Uterus (tissue), 4 donors: ENCODE results near the gene SLC4A4. TPM values are rescaled to one million over a fixed set of nuclear protein-coding genes. Genes with fewer than 3 reads are reported as not detected.

Experiments
- DNase-seq, 2 donors: peaks; one replicate each; pipeline ENCODE4 v3.0.0-alpha.2; 2019 to 2020
- H3K27ac ChIP-seq, 2 donors: fragments of 200-600 bp; sonication (generic); 1 replicate in 1 of 2; 2 replicates in 1 of 2; pipeline ENCODE4 v1.5.1; 2016 to 2018
- H3K27me3 ChIP-seq, 2 donors: fragments of 200-600 bp; sonication (generic); one replicate each; pipeline ENCODE4 v1.5.1; 2018 to 2019; ENCODE audit warnings: control low read depth in 1 of 2
- H3K36me3 ChIP-seq, 2 donors: fragments of 200-600 bp; sonication (generic); one replicate each; pipeline ENCODE4 v1.5.1; 2019; ENCODE audit warnings: control low read depth in 1 of 2
- H3K4me1 ChIP-seq, 2 donors: fragments of 200-600 bp; sonication (generic); one replicate each; pipeline ENCODE4 v1.5.1; 2018 to 2019; ENCODE audit warnings: control low read depth in 1 of 2
- H3K4me3 ChIP-seq, 2 donors: fragments of 200-600 bp; sonication (generic); 1 replicate in 1 of 2; 2 replicates in 1 of 2; pipeline ENCODE4 v1.5.1; 2018 to 2019; ENCODE audit warnings: mild to moderate bottlenecking in 1 of 2
- H3K9me3 ChIP-seq, 2 donors: fragments of 200-600 bp; sonication (generic); one replicate each; pipeline ENCODE4 v1.5.1; 2019; ENCODE audit warnings: control low read depth in 1 of 2
- CTCF ChIP-seq, 4 experiments: fragments of 200-600 bp in 2 of 4; fragments of 450-650 bp in 2 of 4; sonication (generic) in 2 of 4; IDR thresholded peaks; one replicate each; pipeline ENCODE4 v1.5.1; 2016 to 2019; ENCODE audit warnings: antibody characterized with exemption in 4 of 4, mild to moderate bottlenecking in 2 of 4, moderate library complexity in 1 of 4
- POLR2A ChIP-seq, 2 donors: fragments of 450-650 bp; IDR thresholded peaks; one replicate each; pipeline ENCODE4 v1.6.1; 2016; ENCODE audit warnings: antibody characterized with exemption in 2 of 2, mild to moderate bottlenecking in 1 of 2, moderate library complexity in 1 of 2
- intact Hi-C: fragments of 100-400 bp; cut with DNase I; formaldehyde crosslinking; loops from one replicate; pipeline ENCODE4 v1.15.1; 2023; ENCODE audit warnings: low total_unique reads
- total RNA-seq, 4 donors: library from RNA; depleted of rRNA in 3 of 4; stranded (reverse); fragments of >200 nt in 3 of 4; gene quantifications; one replicate each; pipeline versions ENCODE4 v1.1.0 to v1.2.4, GENCODE V29; 2014 to 2023
- donor health status: DM: yes; HTN: yes; CAD: no.

SLC4A4 gene
- total RNA-seq, 4 donors from 2014 or later: 0.29 to 9.0 (median 0.87) TPM

DNA sequence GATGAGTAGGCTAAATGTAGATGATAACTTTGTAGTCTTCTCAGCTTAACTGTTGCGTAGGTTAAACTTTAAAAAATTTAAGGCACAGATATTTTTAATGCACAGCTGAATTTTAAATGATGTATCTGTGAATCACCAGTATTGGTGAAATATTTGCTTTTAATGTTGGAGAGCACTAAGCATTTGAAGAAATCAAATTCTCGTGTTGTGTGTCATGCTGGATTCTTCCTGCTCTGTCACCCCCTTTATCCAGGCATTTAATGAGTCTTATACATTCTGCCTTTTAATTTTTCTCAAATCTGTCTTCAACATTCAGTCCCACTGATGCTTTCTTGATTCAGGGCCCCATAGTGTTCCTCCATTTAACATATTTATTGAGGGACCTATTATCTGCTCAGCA is 76.7 kb downstream of the SLC4A4 start:
- intact Hi-C loops: no loop called here
- no peak for TF ChIP-seq POLR2A (IDR thresholded peaks at IDR 0.05)
- no peak for TF ChIP-seq CTCF (IDR thresholded peaks at IDR 0.05)
- H3K27ac ChIP-seq: no peak overlapping the region
- no peaks in the 10 kb centered on the region for H3K9me3 ChIP-seq
- no peaks in the 10 kb centered on the region for H3K4me1 ChIP-seq
- DNase-seq: no peak
- H3K4me3 ChIP-seq: no peak overlapping the region
- no peaks in the 10 kb centered on the region for H3K27me3 ChIP-seq
- no peaks in the 10 kb centered on the region for H3K36me3 ChIP-seq

- no peak for DNase-seq
- no peaks in the 10 kb centered on the region for H3K36me3 ChIP-seq
- TF ChIP-seq CTCF (IDR thresholded peaks at IDR 0.05) (no peak), POLR2A (IDR thresholded peaks at IDR 0.05) (no peak)
- intact Hi-C loops: no loop called here
- H3K9me3 ChIP-seq: no peaks in the 10 kb centered on the region
- no peaks in the 10 kb centered on the region for H3K27me3 ChIP-seq
- H3K27ac ChIP-seq: no peak overlapping the region
- no peak overlapping the region for H3K4me3 ChIP-seq
- no peaks in the 10 kb centered on the region for H3K4me1 ChIP-seq
Measured at GRCh38 chr4:71417150-71417549, 78.3 kb downstream of the SLC4A4 start.

GRCh38 chr4:71426381-71427042 is 87.7 kb downstream of the SLC4A4 start:
- H3K9me3 ChIP-seq: no peaks in the 10 kb centered on the region
- H3K27ac ChIP-seq: no peak overlapping the region
- no peak for DNase-seq
- no peak overlapping the region for H3K4me3 ChIP-seq
- H3K36me3 ChIP-seq: no peaks in the 10 kb centered on the region
- no peaks in the 10 kb centered on the region for H3K4me1 ChIP-seq
- no peak for TF ChIP-seq CTCF (IDR thresholded peaks at IDR 0.05)
- no peak for TF ChIP-seq POLR2A (IDR thresholded peaks at IDR 0.05)
- intact Hi-C loops: no loop called here
- H3K27me3 ChIP-seq: no peaks in the 10 kb centered on the region

DNA sequence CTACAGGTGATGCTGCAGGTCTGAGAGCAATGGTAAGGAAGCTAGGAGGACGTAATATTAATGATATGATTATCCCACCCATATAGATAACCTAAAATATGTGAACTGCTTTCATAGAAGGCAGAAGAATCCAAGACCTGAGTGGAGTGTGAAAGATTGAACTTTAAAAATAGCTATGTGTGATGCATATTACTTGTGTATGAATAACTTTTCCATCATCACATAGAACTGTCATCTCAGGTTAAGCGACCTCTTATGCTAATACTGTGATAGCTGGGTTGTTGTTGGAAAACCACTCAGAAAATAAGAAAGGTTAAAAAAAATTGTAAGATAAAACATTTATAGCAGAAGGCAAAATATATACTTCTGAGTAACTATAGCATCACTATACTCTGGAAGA is 90.3 kb downstream of the SLC4A4 start:
- no peak for TF ChIP-seq CTCF (IDR thresholded peaks at IDR 0.05)
- TF ChIP-seq POLR2A (IDR thresholded peaks at IDR 0.05): no peak
- DNase-seq: no peak
- H3K4me1 ChIP-seq: no peaks in the 10 kb centered on the region
- no peaks in the 10 kb centered on the region for H3K9me3 ChIP-seq
- H3K27ac ChIP-seq: no peak overlapping the region
- no peaks in the 10 kb centered on the region for H3K36me3 ChIP-seq
- intact Hi-C loops: no loop called here
- no peak overlapping the region for H3K4me3 ChIP-seq
- H3K27me3 ChIP-seq: no peaks in the 10 kb centered on the region

- no peak for TF ChIP-seq POLR2A (IDR thresholded peaks at IDR 0.05)
- TF ChIP-seq CTCF (IDR thresholded peaks at IDR 0.05): no peak
- Histone ChIP-seq H3K27me3 (no peaks in the 10 kb centered on the region), H3K27ac (no peak overlapping the region), H3K9me3 (no peaks in the 10 kb centered on the region), H3K36me3 (no peaks in the 10 kb centered on the region), H3K4me1 (no peaks in the 10 kb centered on the region), H3K4me3 (no peak overlapping the region)
- DNase-seq: no peak
- intact Hi-C loops: no loop called here
Measured at GRCh38 chr4:71429962-71430361, 91.1 kb downstream of the SLC4A4 start.
